ENCODE results near the gene NDUFS6. TPM values are rescaled to one million over a fixed set of nuclear protein-coding genes. Genes with fewer than 3 reads are reported as not detected.

NDUFS6 gene
- total RNA-seq, 4 donors from 2014 or later = 26.5 to 36.9 (median 34.5) TPM

GRCh38 chr5:1767524-1768282 is 33.5 kb upstream of the NDUFS6 start:
- no peak for TF ChIP-seq CTCF (IDR thresholded peaks at IDR 0.05; ENCODE audit: low read depth)

GRCh38 chr5:1768283-1769000 is 32.8 kb upstream of the NDUFS6 start:
- TF ChIP-seq CTCF (IDR thresholded peaks at IDR 0.05; ENCODE audit: low read depth) = no peak

GRCh38 chr5:1769017-1769640 is 32.1 kb upstream of the NDUFS6 start:
- no peak for TF ChIP-seq CTCF (IDR thresholded peaks at IDR 0.05; ENCODE audit: low read depth)

GRCh38 chr5:1769752-1770442 is 31.3 kb upstream of the NDUFS6 start:
- no peak for TF ChIP-seq CTCF (IDR thresholded peaks at IDR 0.05; ENCODE audit: low read depth)

GRCh38 chr5:1770443-1770802 is 30.8 kb upstream of the NDUFS6 start:
- TF ChIP-seq CTCF (IDR thresholded peaks at IDR 0.05; ENCODE audit: low read depth) = no peak

GRCh38 chr5:1771149-1772065 is 29.8 kb upstream of the NDUFS6 start:
- no peak for TF ChIP-seq CTCF (IDR thresholded peaks at IDR 0.05; ENCODE audit: low read depth)
